NOMO-1 treated with DMSO at 0.1 percent for 48 hours (cell line): ENCODE data around the gene LIPA.
"Not testable (repeated sequence)": the region's sequence is repeated elsewhere in the genome, so short reads cannot be mapped to it uniquely, and the experiment has no call there.

Experiments
- DNase-seq: peaks from one replicate; lab custom pipeline; 2025; ENCODE audit not compliant: unreplicated experiment; lab: John Stamatoyannopoulos, UW

The LIPA gene

GRCh38 chr10:89271532-89271931 is 20.0 kb upstream of the LIPA start:
- DNase-seq, result no peak

- DNase-seq, result peak; percentile 2
Measured at GRCh38 chr10:89270153-89270483, 18.5 kb upstream of the LIPA start.

- peak; percentile 6 for DNase-seq
Measured at GRCh38 chr10:89269433-89270152, 18.0 kb upstream of the LIPA start.

- DNase-seq, result no peak
Measured at GRCh38 chr10:89266721-89267453, 15.3 kb upstream of the LIPA start.

- no peak for DNase-seq
Measured at GRCh38 chr10:89263531-89263930, 12.0 kb upstream of the LIPA start.

- DNase-seq, result no peak
Measured at GRCh38 chr10:89263091-89263490, 11.5 kb upstream of the LIPA start.

GRCh38 chr10:89262086-89263051 is 10.8 kb upstream of the LIPA start:
- no peak for DNase-seq

GRCh38 chr10:89258881-89259280 is 7.3 kb upstream of the LIPA start:
- DNase-seq, result peak; percentile 58

GRCh38 chr10:89257581-89257980 is 6.0 kb upstream of the LIPA start:
- DNase-seq, result no peak

- no peak for DNase-seq
Measured at GRCh38 chr10:89256962-89257361, 5.4 kb upstream of the LIPA start.

- peak; percentile 80 for DNase-seq
Measured at GRCh38 chr10:89256340-89256739, 4.8 kb upstream of the LIPA start.

GRCh38 chr10:89255793-89256192 is 4.2 kb upstream of the LIPA start:
- DNase-seq, result peak; percentile 60

- DNase-seq, result not testable (repeated sequence)
Measured at GRCh38 chr10:89255091-89255579, 3.6 kb upstream of the LIPA start.

- DNase-seq, result no peak
Measured at GRCh38 chr10:89252225-89252585, 630 bp upstream of the LIPA start.

- no peak for DNase-seq
Measured at GRCh38 chr10:89250865-89251408, 638 bp downstream of the LIPA start.

- DNase-seq, result no peak
Measured at GRCh38 chr10:89248990-89249389, 2.6 kb downstream of the LIPA start.

- not testable (repeated sequence) for DNase-seq
Measured at GRCh38 chr10:89247623-89248022, 4.0 kb downstream of the LIPA start.

GRCh38 chr10:89245802-89246201 is 5.8 kb downstream of the LIPA start:
- no peak for DNase-seq

GRCh38 chr10:89242840-89243568 is 8.6 kb downstream of the LIPA start:
- peak; percentile 18 for DNase-seq

- no peak for DNase-seq
Measured at GRCh38 chr10:89242345-89242684, 9.3 kb downstream of the LIPA start.
